MM.1S (cell line): Measurements from ENCODE around the gene CACNB2.

Experiments
- DNase-seq: peaks from one replicate; pipeline ENCODE4 v3.0.0-alpha.2; 2015
- H2AFZ ChIP-seq: fragments of 300-600 bp; sonication (generic); 2 replicates; pipeline ENCODE4 v1.6.0; 2016; ENCODE audit warnings: antibody characterized with exemption, low read length
- H3F3A ChIP-seq: fragments of 300-600 bp; sonication (generic); 2 replicates; pipeline ENCODE4 v1.6.1; 2016; ENCODE audit warnings: mild to moderate bottlenecking, antibody characterized with exemption, low read length, moderate library complexity, mixed read lengths; ENCODE audit not compliant: insufficient read depth
- H3K27ac ChIP-seq: fragments of 300-600 bp; sonication (generic); 2 replicates; pipeline ENCODE4 v1.5.1; 2016; ENCODE audit warnings: mild to moderate bottlenecking, low read length
- H3K27me3 ChIP-seq: fragments of 300-600 bp; sonication (generic); replicated peaks from 2 replicates; pipeline ENCODE4 v1.6.0; 2016; ENCODE audit warnings: low read length; ENCODE audit not compliant: insufficient read depth
- H3K36me3 ChIP-seq: fragments of 300-600 bp; sonication (generic); replicated peaks from 2 replicates; pipeline ENCODE4 v1.6.1; 2016; ENCODE audit warnings: mild to moderate bottlenecking, low read length, mixed read lengths; ENCODE audit not compliant: insufficient read depth
- H3K4me1 ChIP-seq: fragments of 300-600 bp; sonication (generic); 2 replicates; pipeline ENCODE4 v1.6.1; 2016; ENCODE audit warnings: low read length, mixed read lengths
- H3K4me2 ChIP-seq: fragments of 300-600 bp; sonication (generic); 2 replicates; pipeline ENCODE4 v1.6.0; 2016; ENCODE audit warnings: low read depth, low read length
- H3K4me3 ChIP-seq: fragments of 300-600 bp; sonication (generic); 2 replicates; pipeline ENCODE4 v1.5.1; 2016; ENCODE audit warnings: low read length, mixed read lengths
- H3K79me2 ChIP-seq: fragments of 300-600 bp; sonication (generic); 2 replicates; pipeline ENCODE4 v1.6.1; 2016; ENCODE audit warnings: mixed run types, low read length, mixed read lengths
- H3K9ac ChIP-seq: fragments of 300-600 bp; sonication (generic); 2 replicates; pipeline ENCODE4 v1.6.1; 2016; ENCODE audit warnings: low read length, mixed read lengths
- H3K9me2 ChIP-seq: fragments of 300-600 bp; sonication (generic); replicated peaks from 2 replicates; pipeline ENCODE4 v1.6.1; 2016; ENCODE audit warnings: mild to moderate bottlenecking, low read length, mixed read lengths; ENCODE audit not compliant: insufficient read depth
- H3K9me3 ChIP-seq: fragments of 300-600 bp; sonication (generic); replicated peaks from 2 replicates; pipeline ENCODE4 v1.6.1; 2016; ENCODE audit warnings: mild to moderate bottlenecking, low read length, mixed read lengths; ENCODE audit not compliant: insufficient read depth
- H4K20me1 ChIP-seq: fragments of 300-600 bp; sonication (generic); 2 replicates; pipeline ENCODE4 v1.6.1; 2016; ENCODE audit warnings: mild to moderate bottlenecking, low read length, moderate library complexity, mixed read lengths; ENCODE audit not compliant: insufficient read depth
- CTCF ChIP-seq: fragments of 300-600 bp; sonication (generic); IDR thresholded peaks from 2 replicates; pipeline ENCODE4 v1.5.1; 2016; ENCODE audit warnings: antibody characterized with exemption, low read length, mixed read lengths
- EZH2 ChIP-seq: fragments of 300-600 bp; sonication (generic); optimal IDR thresholded peaks from 2 replicates; pipeline ENCODE3; 2017; ENCODE audit warnings: low read depth, mild to moderate bottlenecking, antibody characterized with exemption, low read length, mixed read lengths
- EZH2phosphoT487 ChIP-seq: fragments of 300-600 bp; sonication (generic); IDR thresholded peaks from 2 replicates; pipeline ENCODE4 v1.6.1; 2018; ENCODE audit warnings: antibody characterized with exemption, low read length

CACNB2 gene

GRCh38 chr10:18140957-18141845 lies 977 bp downstream of the CACNB2 start:
- no peak overlapping the region for H3K4me2 ChIP-seq
- H3K4me1 ChIP-seq: no peaks in the 10 kb centered on the region
- no peaks in the 10 kb centered on the region for H3K79me2 ChIP-seq
- no peak for DNase-seq
- TF ChIP-seq EZH2: no peak
- no peak for TF ChIP-seq CTCF
- no peak for TF ChIP-seq EZH2phosphoT487
- no peak overlapping the region for H3K4me3 ChIP-seq
- no peaks in the 10 kb centered on the region for H3K36me3 ChIP-seq
- no peaks in the 10 kb centered on the region for H3K9me3 ChIP-seq
- H3K9ac ChIP-seq: no peak overlapping the region
- H3K9me2 ChIP-seq: no peaks in the 10 kb centered on the region
- no peaks in the 10 kb centered on the region for H3K27me3 ChIP-seq
- H4K20me1 ChIP-seq: no peaks in the 10 kb centered on the region
- H2AFZ ChIP-seq: no peak overlapping the region
- H3K27ac ChIP-seq: no peak overlapping the region
- H3F3A ChIP-seq: no peaks in the 10 kb centered on the region

GRCh38 chr10:18142151-18142550 lies 1.9 kb downstream of the CACNB2 start:
- H3K9me2 ChIP-seq: no peaks in the 10 kb centered on the region
- no peak overlapping the region for H2AFZ ChIP-seq
- no peak overlapping the region for H3K9ac ChIP-seq
- H3K4me3 ChIP-seq: no peak overlapping the region
- no peaks in the 10 kb centered on the region for H4K20me1 ChIP-seq
- TF ChIP-seq EZH2: no peak
- TF ChIP-seq CTCF: no peak
- TF ChIP-seq EZH2phosphoT487: no peak
- no peaks in the 10 kb centered on the region for H3K79me2 ChIP-seq
- no peak overlapping the region for H3K27ac ChIP-seq
- H3K4me2 ChIP-seq: no peak overlapping the region
- H3K36me3 ChIP-seq: no peaks in the 10 kb centered on the region
- no peak for DNase-seq
- H3K4me1 ChIP-seq: no peaks in the 10 kb centered on the region
- no peaks in the 10 kb centered on the region for H3F3A ChIP-seq
- no peaks in the 10 kb centered on the region for H3K27me3 ChIP-seq
- H3K9me3 ChIP-seq: no peaks in the 10 kb centered on the region

- no peaks in the 10 kb centered on the region for H3K4me1 ChIP-seq
- H3K9me3 ChIP-seq: no peaks in the 10 kb centered on the region
- H3K27ac ChIP-seq: no peak overlapping the region
- no peak for TF ChIP-seq EZH2
- TF ChIP-seq EZH2phosphoT487: no peak
- no peak for TF ChIP-seq CTCF
- H4K20me1 ChIP-seq: no peaks in the 10 kb centered on the region
- H3K4me2 ChIP-seq: no peak overlapping the region
- no peaks in the 10 kb centered on the region for H3K27me3 ChIP-seq
- no peaks in the 10 kb centered on the region for H3K9me2 ChIP-seq
- no peak overlapping the region for H3K9ac ChIP-seq
- no peaks in the 10 kb centered on the region for H3K36me3 ChIP-seq
- H3F3A ChIP-seq: no peaks in the 10 kb centered on the region
- H2AFZ ChIP-seq: no peak overlapping the region
- no peak for DNase-seq
- no peak overlapping the region for H3K4me3 ChIP-seq
- no peaks in the 10 kb centered on the region for H3K79me2 ChIP-seq
These were observed 4.2 kb downstream of the CACNB2 start for GRCh38 chr10:18144396-18144795.
